MCF 10A (cell line): ENCODE measurements around the gene LILRA2. TPM values are rescaled to one million over a fixed set of nuclear protein-coding genes. Genes with fewer than 3 reads are reported as not detected.

Experiments used
- BruUV-seq: library from RNA; stranded (reverse); fragments of 400-500 nt; replicated peaks from 2 replicates; lab custom pipeline; 2021; lab: Mats Ljungman, UMichigan
- CTCF ChIA-PET: fragments of 300-600 bp; sonication (Branson Sonifier 250); formaldehyde crosslinking; extraction: SDS; loops from one replicate; lab custom pipeline; 2021; ENCODE audit warnings: antibody characterized with exemption, inconsistent platforms; lab: Yijun Ruan, JAX
- POLR2A ChIA-PET: fragments of 300-600, 350-650 bp; sonication (Branson Sonifier 250); formaldehyde crosslinking; extraction: SDS; loops from one replicate; lab custom pipeline; 2020; ENCODE audit warnings: antibody characterized with exemption, inconsistent platforms; lab: Yijun Ruan, JAX
- DNase-seq: peaks from one replicate; pipeline ENCODE4 v3.0.0-alpha.2; 2018; ENCODE audit not compliant: unreplicated experiment
- H3K27ac Mint-ChIP-seq: one replicate; pipeline ENCODE4 v1.8.0; 2022; ENCODE audit warnings: mild to moderate bottlenecking, low read depth, mixed read lengths; ENCODE audit not compliant: unreplicated experiment
- H3K27me3 Mint-ChIP-seq: one replicate; pipeline ENCODE4 v1.8.0; 2022; ENCODE audit warnings: mixed read lengths; ENCODE audit not compliant: insufficient read depth, unreplicated experiment
- H3K36me3 Mint-ChIP-seq: one replicate; pipeline ENCODE4 v1.8.0; 2022; ENCODE audit warnings: mild to moderate bottlenecking, moderate library complexity, mixed read lengths; ENCODE audit not compliant: insufficient read depth, unreplicated experiment
- H3K4me1 Mint-ChIP-seq: one replicate; pipeline ENCODE4 v1.8.0; 2022; ENCODE audit warnings: mixed read lengths; ENCODE audit not compliant: insufficient read depth, unreplicated experiment
- H3K4me3 Mint-ChIP-seq: one replicate; pipeline ENCODE4 v1.8.0; 2022; ENCODE audit warnings: mild to moderate bottlenecking, moderate library complexity, mixed read lengths; ENCODE audit not compliant: unreplicated experiment
- H3K9me3 Mint-ChIP-seq: one replicate; pipeline ENCODE4 v1.8.0; 2022; ENCODE audit warnings: mixed read lengths; ENCODE audit not compliant: unreplicated experiment
- CTCF ChIP-seq: fragments of 200-600 bp; IDR thresholded peaks from one replicate; pipeline ENCODE4 v1.8.0; 2022; ENCODE audit warnings: antibody characterized with exemption, mild to moderate bottlenecking; ENCODE audit not compliant: unreplicated experiment
- intact Hi-C: fragments of 100-400 bp; cut with micrococcal nuclease; formaldehyde crosslinking; loops from 2 replicates; pipeline ENCODE4 v1.14.1; 2022
- total RNA-seq: library from RNA; stranded (reverse); gene quantifications from 2 replicates; pipeline ENCODE4 v1.2.3, GENCODE V29; 2022

The LILRA2 gene
- total RNA-seq, 1 experiment from 2014 or later = not detected

- no peaks in the 10 kb centered on the region for H3K4me1 Mint-ChIP-seq
- no peak overlapping the region for H3K4me3 Mint-ChIP-seq
- BruUV-seq = no TSS peak
- H3K27ac Mint-ChIP-seq = no peak overlapping the region
- peaks cover 15% of the 10 kb centered on the region for H3K9me3 Mint-ChIP-seq
- H3K27me3 Mint-ChIP-seq = no peaks in the 10 kb centered on the region
- H3K36me3 Mint-ChIP-seq = no peaks in the 10 kb centered on the region
- ChIA-PET POLR2A (no interaction called here), CTCF (no interaction called here)
- TF ChIP-seq CTCF = no peak
- intact Hi-C loops = no loop called here
- DNase-seq = no peak
These were observed 18.7 kb upstream of the LILRA2 start for GRCh38 chr19:54554896-54555295.

GRCh38 chr19:54556194-54556593 lies 17.4 kb upstream of the LILRA2 start:
- Mint-ChIP-seq H3K4me3 (no peak overlapping the region), H3K9me3 (peaks cover 15% of the 10 kb centered on the region)

GRCh38 chr19:54558339-54558738 lies 15.3 kb upstream of the LILRA2 start:
- intact Hi-C loops = no loop called here
- Mint-ChIP-seq H3K27me3 (no peaks in the 10 kb centered on the region), H3K27ac (no peak overlapping the region), H3K9me3 (peaks cover 5% of the 10 kb centered on the region), H3K4me3 (no peak overlapping the region), H3K4me1 (no peaks in the 10 kb centered on the region), H3K36me3 (no peaks in the 10 kb centered on the region)
- no peak for TF ChIP-seq CTCF
- CTCF ChIA-PET = interaction anchor here (0.6 to 1.0 kb wide), 6 partner anchors 13 to 1232 kb away, joined by 4 to 6 read pairs (median 5); no protein-coding TSS in a partner anchor
- POLR2A ChIA-PET = no interaction called here
- DNase-seq = peak; percentile 11
- no TSS peak for BruUV-seq

More at GRCh38 chr19:54556194-54556593, 17.4 kb upstream of the LILRA2 start:
- ChIA-PET CTCF (interaction anchor here (2.5 kb wide), 1 partner anchor 98 kb away, joined by 6 read pairs; no protein-coding TSS in a partner anchor), POLR2A (no interaction called here)
- no peak for DNase-seq
- Mint-ChIP-seq H3K27me3 (no peaks in the 10 kb centered on the region), H3K36me3 (no peaks in the 10 kb centered on the region), H3K4me1 (no peaks in the 10 kb centered on the region), H3K27ac (no peak overlapping the region)
- intact Hi-C loops = no loop called here
- TF ChIP-seq CTCF = no peak
- no TSS peak for BruUV-seq

DNA sequence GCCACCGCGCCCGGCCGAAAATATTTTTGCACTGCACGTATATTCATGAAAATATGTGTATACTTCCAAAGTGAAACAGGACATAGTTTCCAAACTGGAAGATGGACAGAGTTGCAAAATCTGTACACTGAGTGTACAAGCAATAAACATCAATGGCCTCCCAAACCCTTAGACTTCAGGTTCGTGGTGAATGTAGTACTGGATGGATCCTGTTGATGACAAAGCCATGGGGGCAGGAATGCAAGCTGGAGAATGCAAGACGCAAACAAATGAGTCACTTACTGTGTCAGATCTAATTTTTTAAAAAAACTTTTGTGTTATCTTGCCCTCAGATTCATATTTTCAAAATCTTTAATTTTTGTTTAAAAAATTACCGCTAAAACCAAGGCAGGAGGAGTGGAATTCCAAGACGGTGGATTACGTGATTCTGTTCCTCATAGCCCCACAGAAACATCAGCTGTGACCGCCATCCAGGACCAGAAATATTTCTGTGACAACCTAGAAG lies 12.7 kb upstream of the LILRA2 start:
- no peaks in the 10 kb centered on the region for H3K27me3 Mint-ChIP-seq
- no peak overlapping the region for H3K4me3 Mint-ChIP-seq
- H3K4me1 Mint-ChIP-seq = no peaks in the 10 kb centered on the region
- no peaks in the 10 kb centered on the region for H3K36me3 Mint-ChIP-seq
- H3K9me3 Mint-ChIP-seq = peaks cover 5% of the 10 kb centered on the region
- POLR2A ChIA-PET = no interaction called here
- DNase-seq = no peak
- no peak overlapping the region for H3K27ac Mint-ChIP-seq
- CTCF ChIA-PET = no interaction called here
- BruUV-seq = no TSS peak
- no peak for TF ChIP-seq CTCF
- intact Hi-C loops = no loop called here
